IPS DF 4.7 (cell line): ENCODE data around the gene AGAP9.
"Not testable (repeated sequence)": the region's sequence is repeated elsewhere in the genome, so short reads cannot be mapped to it uniquely, and the experiment has no call there.

Source experiments
- DNase-seq: peaks from one replicate; pipeline ENCODE4 v3.0.0-alpha.2; 2013; ENCODE audit warnings: low spot score; ENCODE audit errors: extremely low read depth

The AGAP9 gene

GRCh38 chr10:47523475-47523874 lies at the start of gene AGAP9:
Gene AGAP9, minus strand, starts transcription at chr10:47523638. Its CDS starts 112 bp downstream, at chr10:47523526.
- not testable (repeated sequence) for DNase-seq

- DNase-seq: not testable (repeated sequence)
Measured at GRCh38 chr10:47571138-47571912, 47.9 kb upstream of the AGAP9 start.

- not testable (repeated sequence) for DNase-seq
Measured at GRCh38 chr10:47566757-47567156, 43.3 kb upstream of the AGAP9 start.

GRCh38 chr10:47566108-47566699 lies 42.8 kb upstream of the AGAP9 start:
- not testable (repeated sequence) for DNase-seq

GRCh38 chr10:47565517-47565920 lies 42.1 kb upstream of the AGAP9 start:
- not testable (repeated sequence) for DNase-seq

GRCh38 chr10:47564953-47565352 lies 41.5 kb upstream of the AGAP9 start:
- DNase-seq: not testable (repeated sequence)

GRCh38 chr10:47564318-47564717 lies 40.9 kb upstream of the AGAP9 start:
- DNase-seq: not testable (repeated sequence)

- DNase-seq: not testable (repeated sequence)
Measured at GRCh38 chr10:47560452-47560851, 37.0 kb upstream of the AGAP9 start.

GRCh38 chr10:47559718-47560308 lies 36.4 kb upstream of the AGAP9 start:
- not testable (repeated sequence) for DNase-seq

- DNase-seq: not testable (repeated sequence)
Measured at GRCh38 chr10:47558109-47558508, 34.7 kb upstream of the AGAP9 start.

- DNase-seq: not testable (repeated sequence)
Measured at GRCh38 chr10:47557616-47558015, 34.2 kb upstream of the AGAP9 start.

GRCh38 chr10:47555334-47555733 lies 31.9 kb upstream of the AGAP9 start:
- DNase-seq: not testable (repeated sequence)

- not testable (repeated sequence) for DNase-seq
Measured at GRCh38 chr10:47554552-47554951, 31.1 kb upstream of the AGAP9 start.

GRCh38 chr10:47553860-47554247 lies 30.4 kb upstream of the AGAP9 start:
- DNase-seq: not testable (repeated sequence)

GRCh38 chr10:47553214-47553859 lies 29.9 kb upstream of the AGAP9 start:
- DNase-seq: peak; percentile 9

- DNase-seq: not testable (repeated sequence)
Measured at GRCh38 chr10:47552719-47553118, 29.3 kb upstream of the AGAP9 start.

- DNase-seq: not testable (repeated sequence)
Measured at GRCh38 chr10:47547286-47547685, 23.8 kb upstream of the AGAP9 start.

- DNase-seq: not testable (repeated sequence)
Measured at GRCh38 chr10:47536430-47536829, 13.0 kb upstream of the AGAP9 start.

- DNase-seq: not testable (repeated sequence)
Measured at GRCh38 chr10:47502313-47502712, 21.1 kb downstream of the AGAP9 start.

GRCh38 chr10:47494226-47494625 lies 29.2 kb downstream of the AGAP9 start:
- not testable (repeated sequence) for DNase-seq

GRCh38 chr10:47491600-47491999 lies 31.8 kb downstream of the AGAP9 start, which contains the start of gene FAM25G:
Gene FAM25G, minus strand, starts transcription at chr10:47491700. Its CDS starts 26 bp downstream, at chr10:47491674.
- not testable (repeated sequence) for DNase-seq
